AML-193 (cell line): Measurements from ENCODE around the gene OGFR.

Experiments
- DNase-seq, 2 experiments: peaks; one replicate each; lab custom pipeline; 2025; lab: John Stamatoyannopoulos, UW

The OGFR gene

DNA sequence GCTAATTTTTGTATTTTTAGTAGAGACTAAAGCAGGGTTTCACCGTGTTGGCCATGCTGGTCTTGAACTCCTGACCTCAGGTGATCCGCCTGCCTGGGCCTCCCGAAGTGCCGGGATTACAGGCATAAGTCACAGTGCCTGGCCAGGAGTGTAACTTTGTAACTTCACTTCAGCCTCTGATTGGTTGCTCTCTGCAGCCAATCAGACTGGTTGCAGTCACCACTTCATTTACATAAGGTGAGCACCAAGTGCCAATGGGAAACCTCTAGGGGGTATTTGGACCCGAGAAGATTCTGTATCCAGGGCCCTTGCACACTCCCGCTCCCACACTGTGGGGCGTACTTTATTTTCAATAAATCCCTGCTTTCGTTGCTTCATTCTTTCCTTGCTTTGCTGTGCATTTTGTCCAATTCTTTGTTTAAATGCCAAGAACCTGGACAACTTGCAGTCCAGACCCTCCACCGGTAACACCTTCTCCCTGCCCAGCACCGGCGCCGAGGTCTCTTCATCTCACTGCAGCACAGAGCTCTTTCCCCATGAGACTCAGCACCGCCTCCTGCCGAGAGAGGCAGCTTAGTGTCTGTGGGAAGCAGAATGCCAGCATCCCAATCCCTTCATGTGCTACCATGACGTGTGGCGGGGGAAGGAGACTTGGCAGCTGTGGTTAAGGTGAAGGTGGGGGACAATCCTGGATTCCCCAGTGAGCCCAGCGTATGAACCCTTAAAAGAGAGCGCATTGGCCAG, 22.3 kb upstream of the OGFR start:
- no peak for DNase-seq

DNA sequence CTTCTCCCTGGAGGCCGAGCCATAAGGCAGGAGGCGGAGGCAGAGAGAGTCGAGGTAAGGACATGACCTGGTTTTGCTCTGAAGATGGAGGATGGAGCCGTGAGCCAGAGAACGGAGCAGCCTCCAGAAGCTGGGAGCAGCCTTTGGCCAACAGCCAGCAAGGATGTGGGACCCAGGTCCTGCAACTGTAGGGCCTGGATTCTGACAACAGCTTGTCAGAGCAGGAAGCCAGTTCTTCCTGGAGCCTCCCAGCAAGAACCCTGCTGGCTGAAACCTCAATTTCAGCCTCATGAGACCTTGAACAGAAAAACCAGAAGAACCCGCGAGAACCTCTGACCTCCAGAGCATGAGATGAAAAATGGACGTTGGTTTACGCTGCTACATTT, 21.7 kb upstream of the OGFR start:
- no peak for DNase-seq

DNA sequence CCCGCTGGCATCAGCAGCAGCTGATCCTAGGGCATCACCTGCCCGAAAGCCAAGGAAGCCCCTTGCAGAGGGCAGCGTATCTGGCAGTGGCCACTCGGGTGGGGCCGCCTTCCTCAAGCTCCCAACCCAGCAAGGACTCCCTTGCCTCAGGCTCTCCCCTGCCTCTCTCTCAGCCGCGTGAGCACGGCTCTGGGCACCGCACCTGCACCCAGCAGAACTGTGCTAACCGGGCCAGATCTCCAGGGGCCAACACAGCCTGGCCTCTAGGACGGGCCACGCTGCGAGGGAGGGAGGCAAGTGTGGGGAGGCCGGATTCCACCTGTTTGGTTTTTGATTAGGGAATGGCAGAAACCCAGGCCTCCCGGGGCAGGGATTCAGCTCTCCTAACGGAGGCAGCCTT, 20.1 kb upstream of the OGFR start:
- DNase-seq = no peak

DNA sequence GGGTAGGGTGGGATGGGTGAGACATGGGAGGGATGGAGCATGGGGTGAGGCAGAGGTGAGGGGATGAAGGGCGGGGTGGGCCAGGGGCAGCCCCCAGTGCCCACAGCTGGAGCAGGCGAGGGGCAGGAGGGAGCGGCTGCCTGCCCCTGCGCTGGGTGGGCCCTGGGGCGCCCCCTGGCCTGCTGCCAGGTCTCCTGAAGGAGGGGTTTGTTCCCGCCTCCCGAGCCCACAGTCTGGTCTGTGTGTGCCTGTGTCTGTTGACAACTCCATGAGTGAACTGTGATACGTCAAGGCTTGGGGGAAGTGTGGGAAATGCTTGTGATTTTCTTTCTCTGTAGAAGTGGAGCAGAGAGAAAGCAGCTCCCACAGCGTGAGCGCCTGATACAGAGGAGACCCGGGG, 19.2 kb upstream of the OGFR start:
- DNase-seq = no peak

DNA sequence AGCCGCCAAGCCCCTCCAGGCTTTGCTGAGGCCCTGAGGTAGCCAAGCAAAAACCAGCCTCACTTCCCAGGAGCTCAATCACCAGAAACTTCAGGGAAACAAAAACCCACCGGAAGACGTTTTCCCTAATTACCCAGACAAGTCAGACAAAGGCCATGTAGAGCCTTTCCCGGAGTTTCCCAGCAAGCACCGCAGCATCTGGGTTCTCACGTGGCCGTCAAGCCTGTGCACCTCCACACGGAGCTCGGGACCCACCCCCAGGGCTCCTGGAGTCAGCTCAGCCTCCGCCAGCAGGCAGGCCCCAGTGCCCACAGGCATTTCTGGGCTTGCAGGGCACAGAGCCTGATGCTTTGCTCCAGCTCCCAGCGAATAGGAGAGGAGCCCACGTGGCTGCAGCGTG, 18.5 kb upstream of the OGFR start:
- DNase-seq = no peak

DNA sequence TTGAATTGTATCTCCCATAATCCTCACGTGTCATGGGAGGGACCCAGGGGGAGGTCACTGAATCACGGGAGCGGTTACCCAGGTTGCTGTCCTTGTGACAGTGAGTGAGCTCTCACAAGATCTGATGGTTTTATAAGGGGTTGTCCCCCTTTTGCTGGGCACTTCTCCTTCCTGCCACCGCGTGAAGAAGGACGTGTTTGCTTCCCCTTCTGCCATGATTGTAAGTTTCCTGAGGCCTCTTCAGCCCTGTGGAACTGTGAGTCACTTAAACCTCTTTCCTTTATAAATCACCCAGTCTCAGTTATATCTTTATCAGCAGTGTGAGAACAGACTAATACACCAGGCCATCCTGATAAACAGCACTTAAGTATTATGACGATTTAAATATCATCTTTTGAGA, 17.3 kb upstream of the OGFR start:
- DNase-seq = no peak

DNA sequence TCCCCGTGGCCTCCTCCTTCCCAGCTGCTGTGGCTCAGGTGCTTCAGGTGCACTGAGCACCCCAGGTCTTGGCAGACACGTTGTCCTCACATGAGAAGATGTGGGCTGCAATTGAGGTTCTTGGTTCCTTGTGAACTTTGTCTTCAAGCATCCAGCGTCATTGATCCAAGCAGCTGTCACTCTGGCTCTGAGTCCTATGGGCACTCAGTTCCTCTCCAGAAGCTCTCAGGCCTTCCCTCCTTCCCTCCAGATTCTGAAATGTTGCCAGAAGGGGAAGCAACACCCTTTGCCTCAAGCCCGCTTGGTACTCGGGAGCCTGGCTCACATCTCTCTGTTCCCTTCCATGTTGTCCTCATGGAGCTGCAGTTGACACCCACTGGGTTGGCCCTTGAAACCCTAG, 16.8 kb upstream of the OGFR start:
- DNase-seq = no peak

DNA sequence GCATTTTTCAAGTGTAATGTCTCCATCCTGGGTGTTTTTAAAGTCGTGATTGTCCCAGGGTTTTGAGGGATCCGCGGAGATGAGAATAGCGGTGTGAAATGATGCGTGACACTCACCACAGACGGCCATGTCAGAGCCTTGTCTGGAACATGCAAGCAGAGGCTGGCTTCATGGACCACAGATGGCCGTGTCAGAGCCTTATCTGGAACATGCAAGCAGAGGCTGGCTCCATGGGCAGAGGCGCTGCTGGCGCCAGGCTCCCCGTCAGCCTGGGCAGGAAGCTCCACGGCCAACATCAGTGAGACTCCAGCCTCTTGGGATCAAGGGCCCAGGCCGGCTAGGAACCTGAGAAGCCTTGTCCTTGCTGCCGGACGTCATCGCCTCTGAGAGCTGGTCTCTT, 16.0 kb upstream of the OGFR start:
- DNase-seq = no peak

DNA sequence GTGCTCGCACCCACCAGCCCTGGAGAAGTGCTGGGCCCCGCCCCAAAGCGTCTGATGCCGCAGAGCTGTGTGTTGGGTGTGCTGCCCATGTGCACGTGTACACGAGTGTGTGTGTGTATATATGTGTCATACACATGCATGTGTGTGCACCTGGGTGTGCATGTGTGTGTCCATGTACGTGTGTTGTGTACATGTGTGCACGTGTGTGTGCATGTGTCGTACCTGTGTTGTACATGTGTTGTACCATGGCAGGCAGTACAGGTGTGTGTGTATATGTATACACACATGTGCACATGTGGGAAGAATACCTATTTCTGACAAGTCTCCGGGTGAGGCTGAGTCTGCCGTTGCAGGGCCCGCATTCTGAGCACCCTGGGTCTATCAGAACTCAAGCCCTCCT, 14.6 kb upstream of the OGFR start:
- DNase-seq = no peak

DNA sequence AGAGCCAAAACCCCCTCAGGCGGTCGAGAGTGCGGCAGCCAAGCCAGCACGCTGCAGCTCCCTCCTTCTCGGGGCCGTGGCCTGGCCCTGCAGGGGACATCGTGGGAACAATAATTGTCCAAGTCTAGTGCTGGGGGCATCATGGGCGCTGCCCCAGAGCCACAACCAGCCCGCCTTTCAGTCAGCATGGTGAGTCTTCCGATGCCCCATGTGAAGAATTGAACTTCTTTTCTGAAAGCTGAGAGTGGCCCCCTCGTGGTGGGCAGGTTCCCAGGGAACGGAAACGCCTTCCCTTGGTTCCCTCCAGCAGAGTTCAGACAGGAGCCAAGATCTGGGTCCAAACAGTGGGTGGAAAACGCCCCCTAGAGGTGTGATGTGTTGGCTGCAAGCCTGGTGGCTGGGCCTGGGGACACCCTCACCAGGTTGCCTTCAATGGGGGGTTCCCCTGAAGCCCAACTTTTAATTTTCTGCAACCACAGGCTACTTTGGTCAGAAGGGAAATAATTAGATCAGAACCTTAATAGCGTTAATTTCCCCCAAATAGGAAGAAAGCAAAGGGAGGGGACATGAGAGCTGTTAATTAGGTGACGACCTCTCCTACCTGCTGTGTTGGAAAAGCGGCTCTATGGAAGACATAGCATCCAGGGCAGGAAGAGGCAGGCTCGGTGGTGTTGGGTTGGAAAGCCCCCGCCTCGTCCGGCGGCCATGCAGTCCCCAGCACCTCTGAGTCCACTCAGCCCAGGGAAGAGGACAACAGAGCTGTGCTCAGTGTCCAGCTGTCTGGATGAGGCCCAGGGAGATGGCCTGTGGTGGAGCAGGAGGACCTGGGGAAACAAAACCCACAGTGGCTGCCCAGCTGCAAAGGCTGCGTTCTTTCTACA, 13.1 kb upstream of the OGFR start:
- peak; percentile 84 to 91 for DNase-seq

DNA sequence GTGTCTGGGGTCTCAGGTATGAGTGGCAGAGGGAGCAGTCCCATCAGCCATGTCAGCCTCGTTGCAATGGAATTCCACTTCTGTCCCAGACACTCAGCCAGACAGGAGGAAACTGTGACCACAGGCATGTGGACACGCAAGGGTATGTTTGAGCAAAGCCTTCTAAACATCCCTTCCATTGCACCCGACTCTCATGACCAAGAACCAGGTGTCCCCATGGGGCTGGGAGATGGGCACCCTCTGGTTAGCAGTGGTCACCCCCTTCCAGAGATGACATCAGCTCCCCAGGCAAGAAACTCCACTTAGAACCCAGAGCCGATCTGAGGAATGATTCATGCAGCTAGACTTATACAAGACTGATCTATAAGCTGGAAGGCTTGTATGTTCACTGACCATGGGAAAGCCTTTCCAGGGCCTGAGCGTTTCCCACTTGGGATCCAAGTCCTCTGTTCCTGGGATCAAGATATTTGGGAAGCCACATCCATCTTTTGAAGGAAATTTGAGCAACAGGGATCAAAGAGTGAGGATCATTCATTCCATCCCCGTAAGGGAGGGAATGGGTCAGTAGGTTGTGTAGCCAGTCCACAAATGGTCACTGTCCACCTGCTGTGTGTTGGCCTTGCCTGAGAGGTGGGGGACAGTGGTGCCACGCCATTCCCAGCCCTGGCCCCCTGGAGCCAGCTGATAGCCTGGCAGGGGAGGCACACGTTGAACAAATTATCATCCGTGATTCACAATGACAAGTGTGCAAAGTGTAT, 12.3 kb upstream of the OGFR start:
- no peak for DNase-seq

DNA sequence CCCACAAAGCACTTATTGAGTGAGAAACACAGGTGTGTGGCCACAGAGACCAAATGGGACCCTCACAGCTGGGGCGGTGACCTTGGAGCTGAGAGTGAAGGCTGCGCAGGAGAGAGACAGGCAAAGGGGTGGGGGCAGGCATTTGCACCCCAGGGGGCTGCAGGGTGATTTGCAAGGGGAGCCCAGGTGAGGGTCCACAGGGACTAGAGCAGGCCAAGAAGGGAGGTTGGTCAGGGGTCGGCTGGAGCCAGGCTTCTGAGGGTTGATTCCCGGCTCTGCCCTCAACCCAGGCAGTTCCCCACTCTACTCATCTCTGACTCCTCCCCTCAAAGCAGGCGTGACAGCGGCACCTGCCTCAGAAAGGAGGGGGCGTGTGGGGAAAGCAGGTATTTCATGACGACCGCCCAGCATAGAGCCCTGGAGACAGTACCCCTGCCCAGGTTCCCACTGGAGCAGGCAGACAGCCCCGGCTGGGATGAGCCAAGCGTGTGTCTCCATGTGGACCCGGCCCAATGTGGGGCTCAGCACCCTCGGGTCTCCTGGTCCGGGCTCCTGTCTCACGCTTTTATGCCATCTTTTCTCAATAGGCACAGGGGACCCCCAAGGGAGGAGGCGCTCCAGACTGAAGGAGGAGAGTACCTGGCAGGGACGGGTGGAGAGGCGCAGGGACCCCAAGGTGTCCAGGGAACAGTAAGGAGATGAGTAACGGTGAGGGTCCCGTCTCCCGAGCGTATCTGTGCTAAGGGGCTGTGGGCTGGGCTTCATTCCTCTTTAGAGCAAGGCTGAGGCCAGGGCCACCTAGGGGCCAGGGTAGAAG, 11.5 kb upstream of the OGFR start:
- DNase-seq = no peak

DNA sequence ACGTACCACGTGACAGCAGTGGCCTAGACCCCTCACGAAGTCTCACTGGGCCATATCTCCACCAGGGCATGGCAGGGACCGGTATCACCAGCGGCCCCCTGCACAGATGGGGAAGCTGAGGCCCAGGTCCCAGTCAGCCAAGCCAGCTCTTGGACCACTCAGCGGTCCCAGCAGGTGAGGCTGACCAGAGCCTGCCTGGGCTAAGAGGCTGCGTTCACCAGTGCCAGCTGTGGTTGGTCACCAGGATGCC, 11.0 kb upstream of the OGFR start:
- DNase-seq = no peak

DNA sequence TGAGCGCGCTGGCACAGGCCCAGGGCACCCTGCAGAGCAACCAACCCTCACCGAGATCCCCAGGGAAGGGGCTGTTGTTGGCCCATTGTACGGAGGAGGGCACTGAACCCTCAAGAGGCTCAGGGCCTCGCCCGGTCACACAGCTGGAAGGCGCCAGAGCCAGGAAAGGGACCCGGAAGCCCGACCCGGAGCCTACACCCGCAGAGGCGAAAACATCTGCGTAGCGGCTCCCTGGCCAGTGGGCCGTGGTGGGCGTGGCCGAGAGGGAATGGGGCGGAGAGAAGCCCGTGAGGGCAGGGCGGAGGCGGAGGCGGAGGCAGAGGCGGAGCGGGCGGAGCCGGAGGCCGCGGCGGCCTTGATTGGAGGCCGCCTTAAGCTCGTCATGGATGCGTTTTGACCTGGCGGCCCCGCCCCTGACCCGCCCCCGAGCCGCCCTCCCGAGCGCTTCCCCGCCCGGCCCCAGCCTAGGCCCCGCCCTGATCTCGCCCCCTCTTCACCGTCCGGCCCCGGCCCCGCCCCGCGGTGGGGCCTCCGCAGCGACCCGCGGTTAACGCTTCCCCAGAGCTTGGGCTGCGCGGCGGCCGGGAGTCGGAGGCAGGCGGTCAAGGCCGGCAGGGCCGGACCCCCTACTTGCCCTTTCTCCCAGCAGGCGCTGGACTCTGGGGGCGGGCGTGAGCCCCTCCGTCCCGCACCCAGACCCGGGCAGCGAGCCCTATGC, 10.5 kb upstream of the OGFR start:
- peak; percentile 80 to 90 for DNase-seq

DNA sequence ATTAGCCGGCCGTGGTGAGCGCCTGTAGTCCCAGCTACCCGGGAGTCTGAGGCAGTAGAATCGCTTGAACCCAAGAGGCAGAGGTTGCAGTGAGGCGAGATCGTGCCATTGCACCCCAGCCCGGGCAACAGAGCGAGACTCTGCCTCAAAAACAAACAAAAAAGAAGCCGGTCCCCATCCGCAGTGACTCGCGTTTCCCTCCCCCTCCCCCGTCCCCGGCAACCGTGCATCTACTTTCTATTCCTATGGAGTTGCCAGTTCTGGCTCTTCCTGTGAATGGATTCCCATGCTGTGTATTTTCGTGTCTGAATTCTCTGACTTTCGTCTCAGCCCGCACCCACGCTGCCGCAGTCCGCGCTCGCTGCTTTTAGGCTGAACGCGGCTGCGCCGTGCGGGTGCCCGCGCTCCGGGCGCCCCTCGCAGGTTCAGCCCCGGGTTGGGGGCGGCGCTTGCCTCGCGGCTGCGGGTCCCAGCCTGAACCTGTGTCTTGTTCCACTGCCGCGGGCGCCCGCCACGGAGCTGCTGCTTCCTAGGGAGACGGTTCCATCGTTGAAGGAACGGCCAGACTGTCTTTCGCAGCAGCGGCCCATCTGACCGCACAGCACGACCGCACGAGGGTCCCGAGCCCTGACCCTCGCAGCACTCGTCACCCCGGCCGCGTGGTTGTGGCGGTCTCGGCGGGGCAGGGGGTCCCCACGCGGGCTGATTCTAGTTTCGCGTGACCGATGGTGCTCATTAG, 9.4 kb upstream of the OGFR start:
- DNase-seq = peak; percentile 26 to 33

DNA sequence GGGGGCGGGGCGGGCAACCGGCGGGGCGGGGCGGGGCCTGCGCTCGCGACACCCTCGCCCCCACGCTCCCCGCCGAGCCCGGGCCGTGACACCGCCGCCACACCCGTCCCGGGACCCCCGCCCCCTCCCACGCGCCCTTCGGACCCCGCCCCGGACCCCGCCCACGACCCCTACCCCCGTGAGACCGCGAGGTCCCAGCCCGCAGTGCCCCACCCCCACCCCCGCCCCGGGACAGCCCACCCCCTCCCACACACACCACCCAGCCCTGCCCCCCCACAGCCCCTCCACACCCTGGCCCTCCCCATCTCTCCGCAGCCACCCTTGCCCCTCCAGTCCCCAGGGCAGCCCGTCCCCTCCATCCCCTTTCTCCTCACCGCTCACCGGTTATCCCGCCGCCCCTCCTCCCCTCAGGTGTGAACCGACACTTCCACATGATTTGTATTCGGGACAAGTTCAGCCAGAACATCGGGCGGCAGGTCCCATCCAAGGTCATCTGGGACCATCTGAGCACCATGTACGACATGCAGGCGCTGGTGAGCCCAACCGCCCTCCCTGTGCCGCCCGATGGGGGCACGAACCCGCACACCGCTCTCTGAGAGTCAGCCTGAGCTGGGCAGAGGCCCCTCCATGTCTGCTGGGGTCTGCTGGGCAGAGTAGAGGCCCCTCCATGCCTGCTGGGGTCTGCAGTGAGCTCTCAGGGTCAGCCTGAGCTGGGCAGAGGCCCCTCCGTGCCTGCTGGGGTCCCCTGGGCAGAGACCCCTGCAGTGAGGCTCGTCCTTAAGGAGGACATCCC, 7.7 kb upstream of the OGFR start:
- no peak for DNase-seq

DNA sequence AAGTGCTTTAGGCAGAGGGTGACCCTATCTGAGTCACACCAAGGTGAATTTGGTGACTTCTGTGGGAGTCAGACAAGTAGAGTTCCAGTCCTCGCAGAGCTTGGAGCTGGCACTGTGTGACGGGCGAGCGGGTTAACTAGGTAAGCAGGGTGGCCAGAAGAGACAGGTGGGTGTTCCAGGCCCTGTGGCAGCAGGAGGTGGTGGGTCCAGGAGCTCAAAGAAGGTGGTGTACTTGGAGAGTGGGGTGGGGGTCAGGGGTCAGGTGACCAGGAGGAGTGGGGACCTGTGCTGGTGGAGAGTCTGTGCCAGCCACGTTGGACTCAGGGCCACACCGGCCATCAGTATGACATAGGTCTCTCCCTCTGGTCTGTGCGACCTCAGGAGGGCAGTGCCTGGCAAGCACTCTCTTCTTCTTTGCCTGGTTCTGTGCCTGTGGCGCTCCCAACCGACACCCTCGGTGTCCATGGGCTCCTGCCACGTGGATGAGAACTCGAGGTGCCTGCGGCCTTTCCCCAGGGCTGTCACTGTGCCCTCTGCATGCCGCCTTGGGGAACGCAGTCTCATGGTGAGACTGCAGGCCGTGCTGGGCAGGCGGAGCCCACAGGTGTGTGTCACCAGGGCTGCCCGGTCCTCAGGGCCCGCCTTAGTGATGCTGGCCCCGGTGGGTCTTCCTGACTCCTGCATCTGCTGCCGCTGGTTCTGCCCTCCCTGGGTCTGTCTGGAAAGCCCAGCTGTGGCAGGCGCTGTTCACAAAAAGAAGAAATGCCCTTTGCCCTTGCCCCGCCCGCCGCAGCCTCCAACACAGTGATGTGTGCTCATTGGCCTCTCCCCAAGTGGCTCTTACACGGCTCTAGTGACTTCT, 6.7 kb upstream of the OGFR start:
- DNase-seq = no peak

DNA sequence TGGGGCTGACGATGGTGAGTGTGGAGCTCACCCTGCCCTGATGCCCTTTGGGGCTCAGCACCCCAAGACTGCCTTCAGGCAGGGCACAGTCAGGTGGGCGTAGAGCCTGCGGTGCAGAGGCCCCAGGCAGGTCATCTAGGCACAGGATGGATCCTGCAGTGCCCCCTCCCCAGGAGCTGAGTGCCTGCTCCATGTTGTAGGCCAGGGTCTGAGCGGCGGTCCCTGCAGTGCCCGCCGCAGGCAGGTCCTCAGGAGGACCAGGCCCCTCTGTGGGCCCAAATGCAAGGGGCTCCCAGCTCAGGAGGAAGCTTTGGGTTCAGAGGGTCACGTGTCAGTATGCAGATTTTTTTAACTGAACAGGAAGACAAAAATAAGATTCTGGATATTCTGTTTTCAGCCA, 5.6 kb upstream of the OGFR start:
- DNase-seq = no peak

DNA sequence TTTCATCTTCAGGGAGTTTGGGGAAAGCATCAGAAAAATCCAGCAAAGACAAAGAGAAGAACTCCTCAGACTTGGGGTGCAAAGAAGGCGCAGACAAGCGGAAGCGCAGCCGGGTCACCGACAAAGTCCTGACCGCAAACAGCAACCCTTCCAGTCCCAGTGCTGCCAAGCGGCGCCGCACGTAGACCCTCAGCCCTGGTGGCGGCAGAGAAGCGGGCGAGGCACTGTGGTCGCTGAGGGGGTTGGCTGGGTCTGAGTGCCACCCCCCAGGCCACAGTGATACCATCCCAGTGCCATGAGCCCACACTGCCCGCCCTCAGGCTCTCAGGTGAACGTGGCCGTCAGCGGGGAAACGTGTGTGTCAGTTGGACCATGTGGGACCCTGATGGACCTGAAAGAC, 5.2 kb upstream of the OGFR start:
- DNase-seq = no peak
